Activated CD8-positive, alpha-beta memory T cell treated with anti-CD3 and anti-CD28 coated beads, Interleukin-2, amount 50 U/mL, for 1 hour (primary cell): ENCODE measurements around the gene LCE2D.
"Not testable (repeated sequence)": the region's sequence is repeated elsewhere in the genome, so short reads cannot be mapped to it uniquely, and the experiment has no call there.

Source experiments
- DNase-seq: peaks from one replicate; pipeline ENCODE4 v3.0.0-alpha.2; 2020; ENCODE audit errors: extremely low read depth

Gene LCE2D

GRCh38 chr1:152663098-152663497 lies at the start of gene LCE2D:
Gene LCE2D (plus strand): TSS chr1:152663380. CDS start chr1:152664106, 726 bp downstream.
- DNase-seq = no peak

GRCh38 chr1:152613511-152613910 lies 49.7 kb upstream of the LCE2D start, which contains the start of gene LCE3B:
Gene LCE3B (plus strand): TSS chr1:152613811. CDS start chr1:152613811, 0 bp downstream.
- no peak for DNase-seq

GRCh38 chr1:152621993-152622392 lies 41.2 kb upstream of the LCE2D start:
- no peak for DNase-seq

GRCh38 chr1:152622803-152623202 lies 40.4 kb upstream of the LCE2D start, which contains the start of gene LCE3A:
Gene LCE3A (minus strand): TSS chr1:152623103. CDS start chr1:152623103, 0 bp downstream.
- no peak for DNase-seq

GRCh38 chr1:152623203-152623844 lies 39.9 kb upstream of the LCE2D start:
- no peak for DNase-seq

GRCh38 chr1:152626744-152627143 lies 36.4 kb upstream of the LCE2D start:
- no peak for DNase-seq

- no peak for DNase-seq
These were observed 32.6 kb upstream of the LCE2D start for GRCh38 chr1:152630596-152630995.

- no peak for DNase-seq
These were observed 22.8 kb upstream of the LCE2D start for GRCh38 chr1:152640351-152640750.

GRCh38 chr1:152643945-152644344 lies 19.2 kb upstream of the LCE2D start:
- no peak for DNase-seq

- no peak for DNase-seq
These were observed 18.0 kb upstream of the LCE2D start for GRCh38 chr1:152645146-152645545.

- no peak for DNase-seq
These were observed 16.5 kb upstream of the LCE2D start for GRCh38 chr1:152646656-152647055.

- DNase-seq = no peak
These were observed 9.1 kb upstream of the LCE2D start for GRCh38 chr1:152654110-152654509.

GRCh38 chr1:152656459-152656858 lies 6.7 kb upstream of the LCE2D start:
- no peak for DNase-seq

- DNase-seq = no peak
These were observed 5.5 kb upstream of the LCE2D start for GRCh38 chr1:152657677-152658076.

GRCh38 chr1:152658649-152659048 lies 4.5 kb upstream of the LCE2D start:
- DNase-seq = no peak

- not testable (repeated sequence) for DNase-seq
These were observed 3.0 kb downstream of the LCE2D start for GRCh38 chr1:152666171-152666570.

- DNase-seq = no peak
These were observed 4.5 kb downstream of the LCE2D start for GRCh38 chr1:152667648-152668047.

GRCh38 chr1:152673016-152673415 lies 9.8 kb downstream of the LCE2D start:
- DNase-seq = no peak

- not testable (repeated sequence) for DNase-seq
These were observed 11.8 kb downstream of the LCE2D start, which contains the start of gene LCE2C for GRCh38 chr1:152674983-152675382. Gene LCE2C (plus strand): TSS chr1:152675279. CDS start chr1:152676016, 737 bp downstream.

- no peak for DNase-seq
These were observed 16.3 kb downstream of the LCE2D start for GRCh38 chr1:152679459-152679858.

GRCh38 chr1:152681616-152682015 lies 18.4 kb downstream of the LCE2D start:
- no peak for DNase-seq

- DNase-seq = no peak
These were observed 20.7 kb downstream of the LCE2D start for GRCh38 chr1:152683846-152684245.

- DNase-seq = not testable (repeated sequence)
These were observed 22.6 kb downstream of the LCE2D start, which contains the start of gene LCE2B for GRCh38 chr1:152685823-152686222. Gene LCE2B (plus strand): TSS chr1:152686123. CDS start chr1:152686844, 721 bp downstream.
